ENCODE results near the gene ANKIB1.

Gene ANKIB1

GRCh38 chr7:92260248-92260781, 14.5 kb downstream of the ANKIB1 start:
- DNase-seq (ENCODE audit: low read depth in 2 of 2), result no peak

- DNase-seq (ENCODE audit: low read depth in 2 of 2), result no peak
These were observed 20.9 kb downstream of the ANKIB1 start for GRCh38 chr7:92266415-92267241.

GRCh38 chr7:92268921-92269320, 23.1 kb downstream of the ANKIB1 start:
- DNase-seq (ENCODE audit: low read depth in 2 of 2), result no peak

GRCh38 chr7:92275327-92275726, 29.6 kb downstream of the ANKIB1 start:
- DNase-seq (ENCODE audit: low read depth in 2 of 2), result no peak

GRCh38 chr7:92276460-92276864, 30.7 kb downstream of the ANKIB1 start:
- DNase-seq (ENCODE audit: low read depth in 2 of 2), result no peak

GRCh38 chr7:92279396-92280031, 33.7 kb downstream of the ANKIB1 start:
- no peak for DNase-seq (ENCODE audit: low read depth in 2 of 2)

GRCh38 chr7:92281031-92281430, 35.3 kb downstream of the ANKIB1 start:
- DNase-seq (ENCODE audit: low read depth in 2 of 2), result no peak

GRCh38 chr7:92282221-92282814, 36.5 kb downstream of the ANKIB1 start:
- DNase-seq (ENCODE audit: low read depth in 2 of 2), result no peak

- no peak for DNase-seq (ENCODE audit: low read depth in 2 of 2)
These were observed 37.2 kb downstream of the ANKIB1 start for GRCh38 chr7:92282930-92283329.

GRCh38 chr7:92289321-92289720, 43.5 kb downstream of the ANKIB1 start:
- no peak for DNase-seq (ENCODE audit: low read depth in 2 of 2)

GRCh38 chr7:92292981-92293380, 47.2 kb downstream of the ANKIB1 start:
- no peak for DNase-seq (ENCODE audit: low read depth in 2 of 2)

GRCh38 chr7:92293896-92294590, 48.3 kb downstream of the ANKIB1 start:
- DNase-seq (ENCODE audit: low read depth in 2 of 2), result no peak

- DNase-seq (ENCODE audit: low read depth in 2 of 2), result no peak
These were observed 49.6 kb downstream of the ANKIB1 start for GRCh38 chr7:92295391-92295790.

- no peak for DNase-seq (ENCODE audit: low read depth in 2 of 2)
These were observed 50.5 kb downstream of the ANKIB1 start for GRCh38 chr7:92296235-92296634.

- DNase-seq (ENCODE audit: low read depth in 2 of 2), result no peak
These were observed 51.2 kb downstream of the ANKIB1 start for GRCh38 chr7:92296880-92297445.

- no peak for DNase-seq (ENCODE audit: low read depth in 2 of 2)
These were observed 52.0 kb downstream of the ANKIB1 start for GRCh38 chr7:92297736-92298135.

GRCh38 chr7:92303761-92304160, 58.0 kb downstream of the ANKIB1 start:
- no peak for DNase-seq (ENCODE audit: low read depth in 2 of 2)

- no peak for DNase-seq (ENCODE audit: low read depth in 2 of 2)
These were observed 58.7 kb downstream of the ANKIB1 start for GRCh38 chr7:92304406-92304893.

- no peak for DNase-seq (ENCODE audit: low read depth in 2 of 2)
These were observed 60.4 kb downstream of the ANKIB1 start for GRCh38 chr7:92306153-92306552.

GRCh38 chr7:92313055-92313454, 67.3 kb downstream of the ANKIB1 start:
- DNase-seq (ENCODE audit: low read depth in 2 of 2), result no peak

- no peak for DNase-seq (ENCODE audit: low read depth in 2 of 2)
These were observed 73.5 kb downstream of the ANKIB1 start for GRCh38 chr7:92319243-92319642.

- DNase-seq (ENCODE audit: low read depth in 2 of 2), result no peak
These were observed 79.4 kb downstream of the ANKIB1 start for GRCh38 chr7:92325173-92325572.

Data from stimulated activated CD4-positive, alpha-beta T cell treated with anti-CD3 and anti-CD28 coated beads, Interleukin-1b, Interleukin-23, amount 100 ng/mL, for 1 hour (primary cell).